ENCODE results near the gene HEPN1.

GRCh38 chr11:124882339-124883071 lies 36.5 kb upstream of the HEPN1 start:
- TF ChIP-seq CTCF (IDR thresholded peaks at IDR 0.05), result no peak
- no peak for TF ChIP-seq POLR2A (IDR thresholded peaks at IDR 0.05)
